HG03575 (cell line): ENCODE measurements around the gene MAP7D1.
"Not testable (repeated sequence)": the region's sequence is repeated elsewhere in the genome, so short reads cannot be mapped to it uniquely, and the experiment has no call there.

Experiments used
- ATAC-seq: cut with Tn5 transposase; IDR thresholded peaks from one replicate; pipeline ENCODE4 v1.9.1; 2021; ENCODE audit not compliant: unreplicated experiment, insufficient number of reproducible peaks, low FRiP score; ENCODE audit errors: extremely low read depth

The MAP7D1 gene

DNA sequence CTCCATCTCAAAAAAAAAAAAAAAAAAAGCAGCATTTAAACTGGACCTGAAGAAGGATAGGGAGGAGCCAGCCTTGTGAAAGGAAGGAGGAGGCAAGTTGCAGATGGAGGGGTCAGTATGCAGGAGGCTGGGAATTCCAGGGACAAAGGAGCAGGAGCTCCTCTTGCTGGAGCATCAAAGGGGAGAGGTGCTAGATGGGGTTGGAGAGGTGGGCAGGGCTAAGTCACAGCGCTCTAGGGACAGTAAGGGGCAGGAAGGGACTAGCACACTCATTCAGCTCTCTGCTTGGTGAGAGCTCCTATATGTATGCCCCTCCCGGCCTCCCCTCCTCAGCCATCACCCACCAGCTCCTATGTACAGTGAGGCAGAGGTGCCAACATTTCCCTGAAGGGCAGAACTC, 26.8 kb downstream of the MAP7D1 start:
- ATAC-seq, result no peak

DNA sequence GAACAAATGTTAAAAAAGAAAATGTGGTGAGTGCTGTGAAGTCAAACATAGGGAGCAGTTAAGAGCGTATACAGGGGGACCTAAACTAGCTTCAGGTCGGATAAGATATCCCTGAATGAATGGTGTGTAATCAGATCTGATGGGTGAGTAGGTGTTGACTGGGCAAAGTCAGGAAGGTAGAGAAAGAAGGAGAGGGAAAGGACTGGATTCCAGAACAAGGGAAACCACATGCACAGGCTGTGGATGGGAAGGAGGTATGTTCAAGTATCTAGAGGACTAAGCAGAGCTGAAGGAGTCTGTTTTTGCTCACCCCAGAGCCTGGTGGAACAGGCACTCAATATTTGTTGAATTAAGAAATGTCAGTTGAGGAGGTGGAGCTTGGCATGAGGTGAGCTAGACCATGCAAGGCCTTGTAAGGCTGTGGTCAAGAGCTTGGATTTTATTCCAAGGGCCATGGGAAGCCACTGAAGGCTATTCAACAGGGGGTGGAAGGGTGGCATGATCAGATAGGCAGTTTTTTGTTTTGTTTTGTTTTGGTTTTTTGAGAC, 27.4 kb downstream of the MAP7D1 start:
- ATAC-seq, result no peak

DNA sequence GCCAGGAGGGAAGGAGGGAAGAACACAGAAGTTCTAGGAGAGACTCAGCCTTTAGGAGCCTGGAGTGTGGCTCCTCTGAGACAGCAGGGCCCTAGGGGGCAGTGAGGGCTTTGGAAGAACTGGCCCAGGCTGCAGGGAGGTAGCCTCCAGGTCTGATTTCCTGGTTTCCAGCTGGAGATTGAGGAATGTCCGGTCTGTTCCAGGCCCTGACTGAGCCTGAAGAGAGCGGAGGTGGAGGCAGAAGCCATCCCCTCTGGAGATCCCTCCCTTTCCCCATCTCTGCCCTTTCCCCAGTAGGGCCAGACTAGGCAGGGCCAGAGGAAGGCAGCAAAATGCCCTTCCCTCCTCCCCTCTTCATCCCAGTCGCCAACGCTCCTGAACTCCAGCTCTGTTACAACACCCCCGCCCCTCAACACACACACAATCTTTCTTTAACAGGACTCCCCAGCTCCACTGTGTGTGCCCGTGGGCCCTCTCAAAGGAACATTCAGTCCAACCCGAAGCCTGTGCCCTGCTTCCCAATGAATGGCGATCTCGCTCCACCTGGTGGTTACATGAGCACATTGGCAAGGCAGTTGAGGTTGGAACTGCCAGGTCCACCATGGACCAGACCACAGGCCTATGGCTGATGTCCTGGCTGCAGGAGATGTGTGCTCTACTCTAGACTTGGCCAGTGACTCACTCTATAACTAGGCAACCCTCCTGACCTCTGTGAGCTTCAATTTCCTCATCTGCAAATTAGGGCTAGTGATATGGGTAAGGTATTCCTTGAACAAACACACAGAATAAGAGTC, 32.0 kb downstream of the MAP7D1 start:
- no peak for ATAC-seq

DNA sequence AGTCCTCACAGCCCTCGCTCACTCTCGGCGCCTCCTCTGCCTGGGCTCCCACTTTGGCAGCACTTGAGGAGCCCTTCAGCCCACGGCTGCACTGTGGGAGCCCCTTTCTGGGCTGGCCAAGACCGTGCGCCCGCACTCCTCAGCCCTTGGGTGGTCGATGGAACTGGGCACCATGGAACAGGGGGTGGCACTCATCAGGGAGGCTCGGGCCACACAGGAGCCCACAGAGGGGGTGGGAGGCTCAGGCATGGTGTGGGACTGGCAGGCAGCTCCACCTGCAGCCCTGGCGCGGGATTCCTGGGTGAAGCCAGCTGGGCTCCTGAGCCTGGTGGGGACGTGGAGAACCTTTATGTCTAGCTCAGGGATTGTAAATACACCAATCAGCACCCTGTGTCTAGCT, 40.8 kb downstream of the MAP7D1 start:
- ATAC-seq, result not testable (repeated sequence)

DNA sequence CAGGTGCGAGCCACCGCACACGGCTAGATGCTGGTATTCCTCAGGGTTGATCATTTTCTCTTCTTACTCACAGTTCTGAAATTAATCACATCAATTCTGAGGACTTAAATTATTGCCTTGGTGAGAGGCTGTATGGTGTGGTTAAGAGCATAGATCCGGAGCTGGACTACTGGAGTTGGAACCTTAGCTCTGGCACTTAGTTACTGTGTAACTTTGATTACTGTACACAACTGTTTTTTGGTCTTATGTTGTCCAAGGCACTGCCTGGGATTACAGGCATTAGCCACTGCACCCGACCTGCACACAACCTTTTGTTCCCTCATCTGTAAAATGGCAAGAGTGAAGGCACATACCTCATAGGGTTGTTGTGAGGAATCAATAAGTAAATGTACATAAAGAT, 42.7 kb downstream of the MAP7D1 start:
- ATAC-seq, result no peak

DNA sequence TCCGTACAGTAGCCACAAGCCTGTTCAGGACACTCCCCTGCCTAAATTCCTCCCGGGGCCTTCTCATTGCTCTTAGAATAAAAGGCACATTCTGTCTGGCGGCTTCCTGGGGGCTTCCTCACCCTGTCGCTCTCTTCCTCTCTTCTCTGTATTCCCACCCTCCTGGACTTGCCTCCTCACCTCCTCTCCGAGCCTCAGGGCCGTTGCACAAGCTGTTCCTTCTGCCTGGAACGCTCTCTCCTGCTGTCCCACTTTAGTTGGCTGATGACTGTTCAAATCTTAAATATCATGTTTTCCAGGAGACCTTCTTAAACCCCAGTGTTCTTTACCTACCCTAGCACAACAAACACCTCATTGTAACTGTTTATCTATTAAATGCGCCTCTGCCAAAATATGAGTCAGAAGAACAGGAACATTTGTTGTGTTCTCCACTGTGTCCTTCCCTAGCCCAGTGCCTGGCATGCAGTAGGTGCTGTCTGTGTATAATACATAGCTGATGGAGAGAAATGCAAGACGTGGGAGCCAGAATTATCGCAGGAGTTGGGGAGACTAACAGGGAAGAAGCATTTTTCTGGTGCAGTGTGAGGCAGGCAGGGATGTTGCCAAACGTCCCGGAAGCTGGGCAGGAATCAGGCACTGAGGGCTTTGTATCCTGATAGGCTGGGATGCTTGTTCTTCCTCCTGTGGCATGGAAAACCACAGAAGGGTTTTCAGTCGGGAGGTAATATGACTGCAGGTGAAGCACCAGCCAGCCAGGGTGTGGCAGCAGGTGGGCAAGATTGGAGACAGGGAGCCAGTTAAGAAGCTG, 44.2 kb downstream of the MAP7D1 start:
- no peak for ATAC-seq

DNA sequence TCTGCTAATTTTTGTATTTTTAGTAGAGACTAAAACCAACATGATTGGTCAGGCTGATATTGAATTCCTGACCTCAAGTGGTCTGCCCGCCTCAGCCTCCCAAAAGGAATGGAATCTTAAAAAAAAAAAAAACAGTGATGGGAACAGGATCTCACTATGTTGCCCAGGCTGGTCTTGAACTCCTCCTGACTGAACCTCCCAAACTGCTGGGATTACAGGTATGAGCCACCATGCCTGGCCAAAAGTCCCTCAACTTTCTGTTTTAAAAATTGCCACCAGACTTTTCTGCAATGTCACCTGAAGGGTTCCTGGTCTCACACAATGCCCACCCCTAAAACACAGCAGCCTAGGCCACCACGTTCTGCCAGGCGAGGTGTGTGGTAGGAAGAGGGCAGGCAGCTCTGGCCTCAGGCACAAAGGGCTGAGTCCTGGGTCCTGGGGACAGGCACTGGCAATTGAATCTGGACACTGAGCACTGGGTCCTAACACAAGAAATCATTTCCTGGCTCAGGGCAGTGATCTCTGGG, 47.1 kb downstream of the MAP7D1 start:
- ATAC-seq, result no peak

DNA sequence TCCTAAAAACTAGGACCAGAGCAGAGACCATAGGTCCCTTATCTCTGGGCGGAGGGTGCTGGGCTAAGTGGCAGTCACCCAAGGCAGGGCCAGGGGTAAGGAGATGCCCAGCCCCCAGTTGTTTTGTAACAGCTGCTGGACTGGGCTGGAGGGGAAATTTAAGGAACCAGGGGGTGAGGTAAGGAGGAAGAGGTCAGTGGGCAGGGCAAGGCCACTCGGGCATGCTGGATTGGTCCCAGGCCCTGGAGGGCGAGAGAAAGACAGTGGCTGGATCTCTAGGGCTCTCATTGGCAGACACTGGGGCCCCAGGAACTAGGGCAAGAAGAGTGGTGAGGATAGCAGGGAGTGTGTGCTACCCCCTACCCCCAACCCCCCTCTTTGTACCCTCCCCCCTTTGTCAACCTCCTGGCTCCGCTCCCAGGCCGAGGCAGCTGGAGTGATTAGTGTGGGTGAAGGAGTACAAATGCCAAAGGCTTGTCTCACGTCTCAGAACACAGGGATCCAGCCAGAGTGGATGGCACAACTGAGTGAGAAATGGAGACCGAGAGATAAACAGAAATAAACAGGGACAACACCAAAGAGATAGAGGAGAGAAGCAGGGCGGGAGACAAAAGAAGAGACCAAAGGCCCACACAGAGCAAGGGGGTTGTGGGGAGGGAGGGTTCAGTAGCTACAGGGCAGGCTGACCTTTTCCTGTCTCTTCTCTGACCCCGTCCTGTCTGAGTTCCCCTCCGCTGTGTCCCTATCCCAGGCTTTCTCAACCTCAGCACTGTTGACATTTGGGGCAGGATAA, 47.8 kb downstream of the MAP7D1 start:
- no peak for ATAC-seq

DNA sequence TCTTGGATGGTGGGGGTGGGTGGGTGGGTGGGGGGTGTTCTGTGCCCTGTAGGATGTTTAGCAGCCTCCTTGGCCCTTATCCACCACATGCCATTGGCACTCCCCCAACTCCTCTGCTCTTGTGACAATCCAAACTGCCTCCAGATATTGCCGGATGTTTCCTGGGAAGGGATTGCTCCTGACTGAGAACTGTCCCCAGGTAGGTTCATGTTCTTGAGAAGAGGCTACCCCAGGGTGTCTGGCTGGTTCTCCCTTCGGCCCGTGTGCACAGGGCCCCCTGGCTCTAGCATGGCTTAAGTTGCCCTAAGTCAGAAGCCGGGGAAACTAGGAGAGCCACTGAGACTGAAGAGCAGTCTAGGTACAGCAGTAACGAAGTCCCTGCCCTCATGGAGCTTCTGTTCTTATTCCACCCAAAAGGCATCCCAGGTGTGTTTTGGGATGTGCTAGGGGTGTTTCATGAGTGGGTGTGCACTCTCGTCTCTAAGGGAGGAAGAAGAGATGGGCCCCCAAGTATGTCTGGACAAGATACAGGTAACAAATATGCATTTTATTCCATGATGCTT, 48.5 kb downstream of the MAP7D1 start:
- no peak for ATAC-seq

DNA sequence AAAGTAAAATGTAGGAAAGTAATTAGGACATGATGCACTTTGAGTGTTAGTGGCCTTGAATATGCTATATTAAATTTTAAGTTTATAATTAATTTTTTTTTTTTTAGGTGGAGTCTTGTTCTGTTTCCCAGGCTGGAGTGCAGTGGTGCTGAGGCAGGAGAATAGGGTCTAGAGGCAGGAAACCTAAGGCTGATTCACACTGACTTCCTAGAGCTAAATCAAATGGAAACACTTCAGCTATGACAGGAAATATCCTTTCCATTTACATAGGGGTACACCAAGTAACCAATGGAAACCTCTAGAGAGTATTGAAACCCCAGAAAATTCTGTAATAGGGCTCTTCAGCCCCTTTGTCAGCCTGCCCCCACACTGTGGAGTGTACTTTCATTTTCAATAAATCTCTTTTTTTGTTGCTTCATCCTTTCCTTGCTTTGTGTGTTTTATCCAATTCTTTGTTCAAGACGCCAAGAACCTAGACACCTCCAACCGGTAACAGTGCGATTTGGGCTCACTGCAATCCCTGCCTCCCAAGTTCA, 50.4 kb downstream of the MAP7D1 start:
- no peak for ATAC-seq

DNA sequence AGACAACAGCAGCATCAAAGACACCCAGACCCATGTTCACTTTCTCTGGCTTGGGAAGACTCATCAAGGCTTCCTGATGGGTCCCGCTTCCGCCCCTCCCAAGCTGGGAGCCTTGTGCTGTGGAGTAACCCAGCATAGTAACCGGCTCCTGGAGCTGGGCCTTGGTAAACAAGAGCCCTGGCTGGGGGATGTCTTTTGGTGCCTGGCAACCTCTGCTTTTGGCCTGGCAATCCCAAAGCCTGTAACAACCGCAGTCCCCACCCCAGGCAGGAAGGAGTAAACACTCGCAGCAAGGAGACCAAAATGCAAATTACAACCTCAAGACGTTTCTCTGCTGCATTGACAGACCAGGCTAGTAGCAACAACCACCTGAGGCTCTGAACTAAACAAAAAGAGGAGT, 51.4 kb downstream of the MAP7D1 start:
- ATAC-seq, result no peak

DNA sequence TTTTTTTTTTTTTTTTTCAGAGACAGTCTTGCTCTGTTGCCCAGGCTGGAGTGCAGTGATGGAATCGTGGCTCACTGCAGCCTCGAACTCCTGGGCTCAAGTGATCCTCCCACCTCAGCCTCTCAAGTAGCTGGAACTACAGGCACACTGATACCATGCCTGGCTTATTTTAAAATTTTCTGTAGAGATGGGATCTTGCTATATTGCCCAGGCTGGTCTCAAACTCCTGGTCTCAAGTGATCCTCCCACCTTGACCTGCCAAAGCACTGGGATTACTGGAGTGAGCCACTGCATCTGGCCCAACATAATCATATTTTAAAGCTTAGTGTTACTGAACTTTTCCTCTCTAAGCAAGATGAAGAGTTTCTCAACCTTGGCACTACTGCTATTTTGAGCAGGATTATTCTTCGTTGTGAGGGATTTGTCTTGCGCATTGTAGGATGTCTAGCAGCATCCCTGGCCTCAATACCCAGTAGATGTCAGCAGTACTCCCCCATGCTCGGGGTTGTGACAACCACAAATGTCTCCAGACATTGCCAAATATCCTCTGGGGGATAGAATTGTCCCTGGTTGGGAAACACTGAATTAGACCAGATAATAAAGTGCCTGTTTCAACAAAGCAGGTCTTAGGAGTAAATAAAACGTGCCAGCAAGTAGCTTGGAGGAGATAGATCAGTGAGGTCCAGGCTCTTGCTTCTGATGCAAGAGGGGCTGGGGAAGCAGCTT, 53.2 kb downstream of the MAP7D1 start:
- no peak for ATAC-seq

DNA sequence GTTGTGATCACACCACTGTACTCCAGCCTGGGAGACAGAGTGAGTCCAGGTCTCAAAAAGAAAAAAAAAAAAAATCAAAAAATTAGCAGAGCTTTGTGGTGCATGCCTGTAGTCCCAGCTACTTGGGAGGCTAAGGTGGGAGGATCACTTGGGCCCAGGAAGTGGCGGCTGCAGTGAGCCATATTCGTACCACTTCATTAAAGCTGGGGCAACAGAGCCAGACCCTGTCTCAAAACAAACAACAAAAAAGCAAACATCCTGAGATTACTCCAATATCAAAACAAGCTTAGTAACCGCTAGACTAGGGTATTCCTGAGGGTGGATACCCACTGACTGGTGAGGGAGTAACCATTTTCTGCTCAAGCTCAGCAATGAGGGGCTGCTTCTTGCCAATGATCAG, 55.3 kb downstream of the MAP7D1 start:
- no peak for ATAC-seq

DNA sequence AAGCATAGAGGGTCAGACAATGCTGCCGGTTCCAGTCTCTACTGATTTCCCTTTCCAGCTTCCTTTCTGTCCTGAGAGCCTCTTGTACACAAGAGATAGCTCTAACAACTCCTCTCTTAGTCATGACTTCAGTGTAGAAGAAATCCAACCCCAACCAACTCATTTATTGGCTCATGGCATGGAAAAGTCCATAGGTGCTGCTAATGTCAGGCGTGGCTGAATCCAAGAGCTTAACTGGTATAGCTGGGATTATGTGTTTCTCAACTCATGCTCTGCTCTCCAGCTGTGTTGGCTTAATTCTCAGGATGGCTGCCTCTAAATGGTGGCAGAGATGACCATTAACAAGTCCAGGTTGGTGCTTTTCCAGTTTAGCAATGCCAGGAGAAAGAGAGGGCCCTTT, 55.9 kb downstream of the MAP7D1 start:
- ATAC-seq, result no peak

DNA sequence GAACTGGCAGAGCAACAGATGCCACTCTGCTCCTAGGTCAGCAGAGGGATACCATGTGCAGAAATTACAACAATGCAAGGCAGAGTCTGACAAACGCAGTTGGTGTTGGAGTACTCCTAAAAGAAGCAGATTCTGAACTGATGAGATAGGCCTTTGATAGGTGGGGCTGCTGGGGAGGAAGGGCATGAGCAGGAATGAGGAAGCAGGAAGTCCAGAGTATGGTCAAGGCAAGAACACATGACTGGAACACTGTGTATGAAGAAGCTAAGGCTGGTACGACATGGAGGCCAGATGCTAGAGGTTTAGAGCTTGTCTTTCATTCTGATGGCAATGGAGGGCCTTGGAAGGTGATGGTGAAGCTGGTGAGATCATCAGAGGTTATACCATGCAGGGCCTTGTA, 56.8 kb downstream of the MAP7D1 start:
- ATAC-seq, result no peak

DNA sequence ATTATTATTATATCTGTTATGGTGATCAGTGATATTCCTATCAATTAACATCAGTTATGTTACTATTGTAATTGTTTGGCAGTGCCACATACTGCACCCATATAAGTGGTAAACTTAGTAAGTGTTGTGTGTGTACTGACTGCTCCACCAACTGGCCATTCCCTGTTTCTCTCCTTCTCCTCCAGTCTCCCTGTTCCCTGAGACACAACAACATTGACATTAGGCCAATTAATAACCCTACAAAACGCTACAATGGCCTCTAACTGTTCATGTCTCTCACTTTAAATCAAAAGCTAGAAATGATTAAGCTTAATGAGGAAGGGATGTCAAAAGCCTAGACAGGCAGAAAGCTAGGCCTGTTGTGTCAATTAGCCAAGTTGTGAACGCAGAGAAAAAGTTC, 61.7 kb downstream of the MAP7D1 start:
- no peak for ATAC-seq

DNA sequence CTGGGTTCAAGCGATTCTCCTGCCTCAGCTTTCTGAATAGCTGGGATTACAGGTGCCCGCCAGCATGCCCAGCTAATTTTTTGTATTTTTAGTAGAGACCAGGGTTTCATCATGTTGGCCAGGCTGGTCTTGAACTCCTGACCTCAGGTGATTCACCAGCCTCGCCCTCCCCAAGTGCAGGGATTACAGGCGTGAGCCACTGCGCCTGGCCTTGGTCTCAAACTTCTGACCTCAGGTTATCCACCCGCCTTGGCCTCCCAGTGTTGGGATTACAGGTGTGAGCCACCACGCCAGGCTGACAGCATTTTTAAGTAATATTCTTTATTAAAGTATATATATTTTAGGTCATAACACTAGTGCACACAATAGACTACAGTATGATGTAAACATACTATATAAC, 65.9 kb downstream of the MAP7D1 start:
- not testable (repeated sequence) for ATAC-seq
